SU-DHL-6 (cell line): Measurements from ENCODE around the gene GH1.

Source experiments
- EZH2phosphoT487 ChIP-seq: fragments of 200-600 bp; sonication (generic), shearing (Covaris generic); conservative IDR thresholded peaks from 2 replicates; pipeline ENCODE4 v1.6.1; 2018; ENCODE audit warnings: mild to moderate bottlenecking, antibody characterized with exemption, low read length, moderate library complexity, mixed read lengths
- TF ChIP-seq, protein P1 (sequence below): fragments of 200-600 bp; sonication (generic); IDR thresholded peaks from one replicate; pipeline ENCODE4 v1.5.1; 2017; ENCODE audit warnings: antibody characterized with exemption, mild to moderate bottlenecking, low read length, moderate library complexity; ENCODE audit not compliant: insufficient read depth, poor library complexity, severe bottlenecking

DNA sequence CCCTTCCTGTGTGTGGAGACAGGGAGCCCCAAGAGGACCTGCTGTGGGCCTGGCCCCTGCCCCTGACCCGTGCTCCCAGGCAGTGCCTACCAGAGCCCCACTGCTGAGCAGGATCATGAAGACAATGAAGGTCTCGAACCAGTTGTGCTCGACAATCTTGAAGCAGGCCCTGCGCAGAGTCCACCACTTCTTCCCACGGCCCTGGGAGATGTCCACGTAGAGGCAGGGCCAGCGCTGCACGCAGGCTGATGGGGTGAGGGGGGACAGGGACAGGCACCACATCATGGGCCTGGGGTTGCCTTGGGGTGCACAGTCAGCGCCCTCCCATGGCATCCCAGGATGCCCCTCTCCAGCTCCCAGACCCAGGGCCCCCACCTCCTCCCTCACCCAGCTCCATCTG is 29.9 kb upstream of the GH1 start:
- TF ChIP-seq, protein P1, sequence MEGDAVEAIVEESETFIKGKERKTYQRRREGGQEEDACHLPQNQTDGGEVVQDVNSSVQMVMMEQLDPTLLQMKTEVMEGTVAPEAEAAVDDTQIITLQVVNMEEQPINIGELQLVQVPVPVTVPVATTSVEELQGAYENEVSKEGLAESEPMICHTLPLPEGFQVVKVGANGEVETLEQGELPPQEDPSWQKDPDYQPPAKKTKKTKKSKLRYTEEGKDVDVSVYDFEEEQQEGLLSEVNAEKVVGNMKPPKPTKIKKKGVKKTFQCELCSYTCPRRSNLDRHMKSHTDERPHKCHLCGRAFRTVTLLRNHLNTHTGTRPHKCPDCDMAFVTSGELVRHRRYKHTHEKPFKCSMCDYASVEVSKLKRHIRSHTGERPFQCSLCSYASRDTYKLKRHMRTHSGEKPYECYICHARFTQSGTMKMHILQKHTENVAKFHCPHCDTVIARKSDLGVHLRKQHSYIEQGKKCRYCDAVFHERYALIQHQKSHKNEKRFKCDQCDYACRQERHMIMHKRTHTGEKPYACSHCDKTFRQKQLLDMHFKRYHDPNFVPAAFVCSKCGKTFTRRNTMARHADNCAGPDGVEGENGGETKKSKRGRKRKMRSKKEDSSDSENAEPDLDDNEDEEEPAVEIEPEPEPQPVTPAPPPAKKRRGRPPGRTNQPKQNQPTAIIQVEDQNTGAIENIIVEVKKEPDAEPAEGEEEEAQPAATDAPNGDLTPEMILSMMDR: no peak
- TF ChIP-seq EZH2phosphoT487: no peak
